ENCODE data around the gene SLC28A2.

DNA sequence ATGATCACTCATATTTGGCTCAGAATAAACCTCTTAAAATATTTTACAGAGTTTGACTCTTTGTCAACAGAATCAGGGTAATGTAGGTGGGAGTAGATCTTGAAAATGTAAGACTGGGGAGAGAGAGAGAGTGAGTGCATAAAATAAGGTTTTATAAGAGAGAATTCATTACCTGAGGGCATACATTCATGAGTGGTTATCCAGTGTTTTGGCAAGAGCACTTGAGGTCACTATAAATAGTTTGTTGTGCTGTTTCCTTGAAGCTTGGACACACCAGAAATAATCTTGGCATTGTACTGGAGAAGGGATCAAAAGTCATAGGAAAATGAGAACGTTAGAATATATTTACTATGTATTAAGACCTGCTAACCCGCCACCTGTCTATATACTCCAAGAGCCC lies 33.4 kb downstream of the SLC28A2 start:
- TF ChIP-seq, protein P1, sequence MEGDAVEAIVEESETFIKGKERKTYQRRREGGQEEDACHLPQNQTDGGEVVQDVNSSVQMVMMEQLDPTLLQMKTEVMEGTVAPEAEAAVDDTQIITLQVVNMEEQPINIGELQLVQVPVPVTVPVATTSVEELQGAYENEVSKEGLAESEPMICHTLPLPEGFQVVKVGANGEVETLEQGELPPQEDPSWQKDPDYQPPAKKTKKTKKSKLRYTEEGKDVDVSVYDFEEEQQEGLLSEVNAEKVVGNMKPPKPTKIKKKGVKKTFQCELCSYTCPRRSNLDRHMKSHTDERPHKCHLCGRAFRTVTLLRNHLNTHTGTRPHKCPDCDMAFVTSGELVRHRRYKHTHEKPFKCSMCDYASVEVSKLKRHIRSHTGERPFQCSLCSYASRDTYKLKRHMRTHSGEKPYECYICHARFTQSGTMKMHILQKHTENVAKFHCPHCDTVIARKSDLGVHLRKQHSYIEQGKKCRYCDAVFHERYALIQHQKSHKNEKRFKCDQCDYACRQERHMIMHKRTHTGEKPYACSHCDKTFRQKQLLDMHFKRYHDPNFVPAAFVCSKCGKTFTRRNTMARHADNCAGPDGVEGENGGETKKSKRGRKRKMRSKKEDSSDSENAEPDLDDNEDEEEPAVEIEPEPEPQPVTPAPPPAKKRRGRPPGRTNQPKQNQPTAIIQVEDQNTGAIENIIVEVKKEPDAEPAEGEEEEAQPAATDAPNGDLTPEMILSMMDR (IDR thresholded peaks at IDR 0.05): no peak
- no peak for TF ChIP-seq EP300 (IDR thresholded peaks at IDR 0.05)
- TF ChIP-seq POLR2A (IDR thresholded peaks at IDR 0.05): no peak
- TF ChIP-seq POLR2AphosphoS5 (IDR thresholded peaks at IDR 0.05): no peak

Measured in stomach (tissue), 4 donors.